ENCODE results near the gene FAM240B. TPM values are rescaled to one million over a fixed set of nuclear protein-coding genes. Genes with fewer than 3 reads are reported as not detected.

The FAM240B gene
- total RNA-seq, 4 donors from 2014 or later = not detected

GRCh38 chr9:38697776-38698300, 22.1 kb downstream of the FAM240B start:
- Histone ChIP-seq H3K27ac (no peak overlapping the region), H3K36me3 (no peaks in the 10 kb centered on the region), H3K4me3 (no peak overlapping the region), H3K9me3 (no peaks in the 10 kb centered on the region), H3K27me3 (no peaks in the 10 kb centered on the region), H3K4me1 (no peaks in the 10 kb centered on the region)
- WGBS, 2 donors = 46 to 50% methylated on average over 2 of the region's 2 CpGs
- intact Hi-C loops (cut with DNase I) = no loop called here
- no peak for DNase-seq
- TF ChIP-seq POLR2A (IDR thresholded peaks at IDR 0.05) (no peak), CTCF (IDR thresholded peaks at IDR 0.05) (no peak)

- intact Hi-C loops (cut with DNase I) = no loop called here
- no peaks in the 10 kb centered on the region for H3K36me3 ChIP-seq
Observed at GRCh38 chr9:38696999-38697398, 22.9 kb downstream of the FAM240B start.

GRCh38 chr9:38694676-38695075, 25.3 kb downstream of the FAM240B start:
- no peak for DNase-seq
- no peak overlapping the region for H3K27ac ChIP-seq
- no peaks in the 10 kb centered on the region for H3K9me3 ChIP-seq
- no peak for TF ChIP-seq CTCF (IDR thresholded peaks at IDR 0.05)
- no peak for TF ChIP-seq POLR2A (IDR thresholded peaks at IDR 0.05)
- intact Hi-C loops (cut with DNase I) = no loop called here
- WGBS, 2 donors = 70 to 83% methylated on average over 8 to 10 of the region's 10 CpGs
- H3K36me3 ChIP-seq = no peaks in the 10 kb centered on the region
- H3K4me3 ChIP-seq = no peak overlapping the region
- peaks cover 0 to 2% (median 0%) of the 10 kb centered on the region in 3 donors for H3K4me1 ChIP-seq
- H3K27me3 ChIP-seq = no peaks in the 10 kb centered on the region

More at GRCh38 chr9:38696999-38697398, 22.9 kb downstream of the FAM240B start:
- 89 to 91% methylated on average over 3 of the region's 3 CpGs for WGBS, 2 donors
- DNase-seq = no peak
- no peak for TF ChIP-seq POLR2A (IDR thresholded peaks at IDR 0.05)
- no peak for TF ChIP-seq CTCF (IDR thresholded peaks at IDR 0.05)
- Histone ChIP-seq H3K9me3 (no peaks in the 10 kb centered on the region), H3K27ac (no peak overlapping the region), H3K4me1 (no peaks in the 10 kb centered on the region), H3K27me3 (no peaks in the 10 kb centered on the region), H3K4me3 (no peak overlapping the region)

GRCh38 chr9:38692707-38693106, 27.2 kb downstream of the FAM240B start:
- H3K9me3 ChIP-seq = no peaks in the 10 kb centered on the region
- peaks cover 0 to 7% (median 0%) of the 10 kb centered on the region in 3 donors for H3K4me1 ChIP-seq
- TF ChIP-seq POLR2A (IDR thresholded peaks at IDR 0.05) (no peak), CTCF (IDR thresholded peaks at IDR 0.05) (no peak)
- no peak overlapping the region for H3K27ac ChIP-seq
- no peaks in the 10 kb centered on the region for H3K36me3 ChIP-seq
- 71% methylated on average over 4 of the region's 4 CpGs for WGBS, 2 donors
- no peak overlapping the region for H3K4me3 ChIP-seq
- no peaks in the 10 kb centered on the region for H3K27me3 ChIP-seq
- intact Hi-C loops (cut with DNase I) = no loop called here
- DNase-seq = no peak

- 51 to 66% methylated on average over 3 of the region's 3 CpGs for WGBS, 2 donors
- TF ChIP-seq CTCF (IDR thresholded peaks at IDR 0.05) (no peak), POLR2A (IDR thresholded peaks at IDR 0.05) (no peak)
Observed at GRCh38 chr9:38690574-38690973, 29.4 kb downstream of the FAM240B start.

More at GRCh38 chr9:38690574-38690973, 29.4 kb downstream of the FAM240B start:
- intact Hi-C loops (cut with DNase I) = no loop called here
- Histone ChIP-seq H3K27me3 (no peaks in the 10 kb centered on the region), H3K36me3 (no peaks in the 10 kb centered on the region), H3K9me3 (no peaks in the 10 kb centered on the region), H3K27ac (no peak overlapping the region), H3K4me1 (peaks cover 0 to 18% (median 7%) of the 10 kb centered on the region in 3 donors), H3K4me3 (no peak overlapping the region)
- no peak for DNase-seq
